Thymus (tissue), 11 donors: ENCODE measurements around the gene GRIK4. TPM values are rescaled to one million over a fixed set of nuclear protein-coding genes. Genes with fewer than 3 reads are reported as not detected.

Source experiments
- DNase-seq, 9 donors: peaks; one replicate each; pipeline ENCODE4 v3.0.0-alpha.2; 2013; ENCODE audit warnings: low spot score in 9 of 9, low read depth in 6 of 9, missing footprints in 1 of 9
- H3K27ac ChIP-seq, 2 donors: one replicate each; pipeline ENCODE4 v1.5.1; 2013; ENCODE audit warnings: control low read depth in 1 of 2, low read depth in 1 of 2, low read length in 1 of 2, mild to moderate bottlenecking in 1 of 2, moderate library complexity in 1 of 2
- H3K27me3 ChIP-seq, 2 donors: one replicate each; pipeline ENCODE4 v1.5.1; 2013; ENCODE audit warnings: low read length in 1 of 2; ENCODE audit not compliant: control insufficient read depth in 2 of 2, insufficient read depth in 1 of 2
- H3K36me3 ChIP-seq, 2 donors: one replicate each; pipeline ENCODE4 v1.5.1; 2013; ENCODE audit warnings: low read length in 1 of 2, mild to moderate bottlenecking in 1 of 2, moderate library complexity in 1 of 2; ENCODE audit not compliant: control insufficient read depth in 2 of 2, insufficient read depth in 2 of 2
- H3K4me1 ChIP-seq, 2 donors: one replicate each; pipeline ENCODE4 v1.5.1; 2013; ENCODE audit warnings: low read length in 2 of 2; ENCODE audit not compliant: control insufficient read depth in 2 of 2, insufficient read depth in 2 of 2
- H3K4me3 ChIP-seq, 2 donors: one replicate each; pipeline ENCODE4 v1.5.1; 2013; ENCODE audit warnings: low read length in 2 of 2, control low read depth in 1 of 2, mild to moderate bottlenecking in 1 of 2
- H3K9me3 ChIP-seq, 2 donors: one replicate each; pipeline ENCODE4 v1.5.1; 2013; ENCODE audit warnings: low read length in 1 of 2, mild to moderate bottlenecking in 1 of 2; ENCODE audit not compliant: control insufficient read depth in 2 of 2, insufficient read depth in 1 of 2
- WGBS: extraction: QIAGEN DNeasy Blood & Tissue Kit; methylation state at CpG from one replicate; pipeline ENCODE4 v1.1.7; 2013; 5-methylcytosine and 5-hydroxymethylcytosine counted together
- polyA plus RNA-seq: library from polyadenylated mRNA; stranded (reverse); fragments of 200-250 nt; gene quantifications from one replicate; pipeline ENCODE4 v1.2.3, GENCODE V29; 2013
- total RNA-seq: library from RNA; stranded (reverse); fragments of 120-200 nt; gene quantifications from one replicate; pipeline ENCODE4 v1.2.4, GENCODE V29; 2013
- donor health status: healthy.

Gene GRIK4
- total and polyA plus RNA-seq, 2 donors, result 0.11 to 0.19 TPM

GRCh38 chr11:120827198-120827597, 315.6 kb downstream of the GRIK4 start:
- Histone ChIP-seq H3K4me1 (no peaks in the 10 kb centered on the region), H3K27ac (no peak overlapping the region), H3K36me3 (no peaks in the 10 kb centered on the region), H3K9me3 (no peaks in the 10 kb centered on the region), H3K27me3 (no peaks in the 10 kb centered on the region), H3K4me3 (no peak overlapping the region)
- DNase-seq, result no peak
- WGBS, result 74% methylated on average over 7 of the region's 7 CpGs

DNA sequence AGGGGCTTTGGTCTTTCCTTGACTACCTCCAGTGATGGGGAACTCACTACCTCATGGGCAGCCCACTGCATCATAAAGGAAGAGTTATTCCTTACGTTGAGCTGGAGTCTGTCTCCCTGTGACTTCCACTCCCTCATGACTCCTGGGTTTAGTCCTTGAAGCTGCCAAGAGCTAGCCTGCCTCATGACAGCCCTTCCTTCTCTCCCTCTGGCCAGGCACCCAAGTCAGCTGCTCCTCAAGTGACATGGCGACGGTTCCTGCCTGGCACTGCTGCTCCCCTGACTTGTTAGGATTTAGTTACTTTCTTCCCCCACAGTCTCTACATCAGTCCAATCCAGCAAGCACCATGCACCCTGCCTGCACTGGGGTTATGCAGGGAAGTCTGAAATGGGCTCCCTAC, 316.3 kb downstream of the GRIK4 start:
- WGBS, result 80% methylated on average over 3 of the region's 3 CpGs
- H3K27me3 ChIP-seq, result no peaks in the 10 kb centered on the region
- H3K4me1 ChIP-seq, result no peaks in the 10 kb centered on the region
- no peaks in the 10 kb centered on the region for H3K36me3 ChIP-seq
- no peaks in the 10 kb centered on the region for H3K9me3 ChIP-seq
- no peak overlapping the region for H3K27ac ChIP-seq
- DNase-seq, result no peak
- no peak overlapping the region for H3K4me3 ChIP-seq

- H3K4me1 ChIP-seq, result no peaks in the 10 kb centered on the region
- H3K27me3 ChIP-seq, result no peaks in the 10 kb centered on the region
- DNase-seq, result no peak
- no peaks in the 10 kb centered on the region for H3K9me3 ChIP-seq
- no peak overlapping the region for H3K27ac ChIP-seq
- no peak overlapping the region for H3K4me3 ChIP-seq
- WGBS, result 62% methylated on average over 5 of the region's 5 CpGs
- no peaks in the 10 kb centered on the region for H3K36me3 ChIP-seq
Observed at GRCh38 chr11:120828847-120829246, 317.3 kb downstream of the GRIK4 start.

DNA sequence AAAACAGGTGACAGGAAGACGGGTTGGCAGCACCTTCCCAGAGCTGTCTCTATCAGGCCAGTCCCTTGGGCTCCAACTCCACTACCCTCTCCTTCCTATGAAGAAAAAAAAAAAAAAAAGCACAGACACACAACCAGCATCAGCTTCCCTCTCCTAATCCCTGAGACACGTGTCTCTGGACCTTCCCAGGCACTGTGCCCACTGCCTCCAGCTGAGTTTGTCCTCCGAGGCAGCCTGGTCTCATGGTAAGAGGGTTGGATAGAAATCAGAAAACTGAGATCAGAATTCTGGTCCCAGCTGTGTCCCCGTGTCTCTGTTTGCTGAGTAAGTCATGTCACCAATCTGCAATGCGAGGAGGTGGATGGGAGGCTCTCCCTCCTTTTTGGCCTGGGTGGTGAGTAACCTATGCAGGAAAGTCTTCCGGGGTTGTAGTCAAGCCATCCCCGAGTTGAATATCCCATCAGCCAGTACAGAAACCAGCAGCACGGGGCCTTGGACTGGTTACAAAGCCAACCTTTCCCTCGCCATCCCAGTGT, 318.6 kb downstream of the GRIK4 start:
- no peak overlapping the region for H3K4me3 ChIP-seq
- no peaks in the 10 kb centered on the region for H3K27me3 ChIP-seq
- H3K36me3 ChIP-seq, result no peaks in the 10 kb centered on the region
- H3K27ac ChIP-seq, result no peak overlapping the region
- H3K4me1 ChIP-seq, result no peaks in the 10 kb centered on the region
- 80% methylated on average over 9 of the region's 9 CpGs for WGBS
- DNase-seq, result no peak
- H3K9me3 ChIP-seq, result no peaks in the 10 kb centered on the region

GRCh38 chr11:120832481-120833238, 321.1 kb downstream of the GRIK4 start:
- Histone ChIP-seq H3K27ac (no peak overlapping the region), H3K27me3 (no peaks in the 10 kb centered on the region), H3K4me1 (no peaks in the 10 kb centered on the region), H3K36me3 (no peaks in the 10 kb centered on the region), H3K4me3 (no peak overlapping the region), H3K9me3 (no peaks in the 10 kb centered on the region)
- DNase-seq, result no peak
- 67% methylated on average over 20 of the region's 20 CpGs for WGBS

DNA sequence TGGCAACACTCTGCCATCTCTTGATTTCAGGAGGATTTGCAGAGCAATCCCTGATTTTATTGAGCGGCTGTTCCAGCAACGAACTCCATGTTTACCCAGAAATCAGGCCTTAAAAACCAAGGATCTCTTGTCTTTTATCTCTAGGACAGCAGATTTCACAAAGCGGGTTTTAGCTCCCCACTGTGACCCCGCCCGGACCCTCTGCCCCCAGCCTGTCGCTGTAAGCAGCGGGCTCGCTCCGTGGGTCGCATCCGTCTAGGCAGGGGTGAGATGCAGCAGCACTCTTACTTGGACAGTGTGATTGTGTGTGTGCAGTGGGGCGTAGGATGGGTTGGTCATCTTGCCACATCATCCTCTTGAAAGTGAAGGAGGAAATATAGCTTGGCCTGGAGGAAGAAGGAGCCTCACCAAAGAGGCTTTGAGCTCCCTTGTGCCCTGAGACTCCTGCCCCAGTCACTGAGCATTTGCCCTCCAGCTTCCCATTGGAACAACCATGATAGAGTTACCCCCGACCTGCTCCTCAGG, 323.2 kb downstream of the GRIK4 start:
- Histone ChIP-seq H3K27ac (no peak overlapping the region), H3K36me3 (no peaks in the 10 kb centered on the region), H3K4me3 (no peak overlapping the region), H3K27me3 (no peaks in the 10 kb centered on the region), H3K9me3 (no peaks in the 10 kb centered on the region), H3K4me1 (no peaks in the 10 kb centered on the region)
- WGBS, result 87% methylated on average over 13 of the region's 13 CpGs
- no peak for DNase-seq

DNA sequence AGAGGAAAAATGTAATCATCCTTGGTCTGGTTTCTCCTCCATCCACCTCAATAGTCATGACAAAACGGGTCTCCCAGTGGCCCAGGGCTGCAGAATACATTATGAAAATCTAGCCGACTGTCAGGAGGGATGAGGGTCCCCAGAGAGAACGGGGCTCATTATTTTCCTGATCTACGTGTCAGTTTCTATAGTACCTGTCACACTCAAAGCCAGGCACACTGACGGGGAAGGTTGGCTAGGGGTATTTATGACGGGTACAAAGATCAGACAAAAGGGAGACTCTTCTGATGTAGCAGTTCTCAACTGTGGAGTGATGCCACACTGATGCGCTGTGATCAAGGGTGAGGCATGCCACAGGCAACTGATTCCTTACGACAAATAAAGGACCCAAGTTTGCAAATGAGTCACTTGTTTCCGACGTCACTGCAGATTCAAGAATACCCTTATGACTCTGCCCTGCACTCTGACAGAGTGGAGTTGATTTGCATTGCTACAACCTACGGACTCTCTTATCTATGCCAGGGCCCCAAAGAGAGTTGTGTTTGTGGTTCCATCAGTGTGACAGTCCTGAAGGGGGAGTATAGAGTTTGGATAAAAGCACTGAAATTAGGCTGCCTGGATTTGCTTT, 324.2 kb downstream of the GRIK4 start:
- H3K4me3 ChIP-seq, result no peak overlapping the region
- H3K36me3 ChIP-seq, result no peaks in the 10 kb centered on the region

DNA sequence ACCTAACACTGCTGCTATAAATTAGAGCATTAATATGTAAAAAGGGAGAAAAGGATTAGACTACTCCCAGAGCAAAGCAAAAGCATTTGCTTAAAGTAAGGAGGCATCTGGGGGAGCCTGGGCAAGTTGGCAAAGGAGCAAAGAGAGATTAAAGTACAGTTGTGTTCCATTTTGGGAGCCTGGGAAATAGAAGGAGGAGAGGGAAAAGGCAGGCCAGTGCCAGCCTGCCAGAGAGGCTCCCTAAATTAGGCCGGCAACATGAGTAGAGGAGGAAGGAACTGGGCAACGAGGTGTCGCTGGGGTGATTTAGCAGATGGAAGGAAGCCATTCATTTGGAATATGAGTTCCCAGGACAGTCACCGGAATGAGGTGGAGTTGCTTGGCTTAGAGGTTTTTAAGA, 326.1 kb downstream of the GRIK4 start:
- Histone ChIP-seq H3K4me1 (no peaks in the 10 kb centered on the region), H3K27ac (no peak overlapping the region), H3K4me3 (no peak overlapping the region), H3K36me3 (no peaks in the 10 kb centered on the region), H3K9me3 (no peaks in the 10 kb centered on the region), H3K27me3 (no peaks in the 10 kb centered on the region)
- 48% methylated on average over 4 of the region's 4 CpGs for WGBS
- DNase-seq, result no peak

More for the DNA sequence above, 324.2 kb downstream of the GRIK4 start:
- H3K4me1 ChIP-seq, result no peaks in the 10 kb centered on the region
- H3K9me3 ChIP-seq, result no peaks in the 10 kb centered on the region
- DNase-seq, result no peak
- H3K27me3 ChIP-seq, result no peaks in the 10 kb centered on the region
- 86% methylated on average over 11 of the region's 11 CpGs for WGBS
- no peak overlapping the region for H3K27ac ChIP-seq

- Histone ChIP-seq H3K4me3 (no peak overlapping the region), H3K27ac (no peak overlapping the region), H3K36me3 (no peaks in the 10 kb centered on the region), H3K4me1 (no peaks in the 10 kb centered on the region), H3K27me3 (no peaks in the 10 kb centered on the region), H3K9me3 (no peaks in the 10 kb centered on the region)
- no peak for DNase-seq
- WGBS, result 92% methylated on average over 3 of the region's 3 CpGs
Observed at GRCh38 chr11:120839201-120839600, 327.7 kb downstream of the GRIK4 start.
